Measurements from ENCODE around the gene FAM163B.

The FAM163B gene

DNA sequence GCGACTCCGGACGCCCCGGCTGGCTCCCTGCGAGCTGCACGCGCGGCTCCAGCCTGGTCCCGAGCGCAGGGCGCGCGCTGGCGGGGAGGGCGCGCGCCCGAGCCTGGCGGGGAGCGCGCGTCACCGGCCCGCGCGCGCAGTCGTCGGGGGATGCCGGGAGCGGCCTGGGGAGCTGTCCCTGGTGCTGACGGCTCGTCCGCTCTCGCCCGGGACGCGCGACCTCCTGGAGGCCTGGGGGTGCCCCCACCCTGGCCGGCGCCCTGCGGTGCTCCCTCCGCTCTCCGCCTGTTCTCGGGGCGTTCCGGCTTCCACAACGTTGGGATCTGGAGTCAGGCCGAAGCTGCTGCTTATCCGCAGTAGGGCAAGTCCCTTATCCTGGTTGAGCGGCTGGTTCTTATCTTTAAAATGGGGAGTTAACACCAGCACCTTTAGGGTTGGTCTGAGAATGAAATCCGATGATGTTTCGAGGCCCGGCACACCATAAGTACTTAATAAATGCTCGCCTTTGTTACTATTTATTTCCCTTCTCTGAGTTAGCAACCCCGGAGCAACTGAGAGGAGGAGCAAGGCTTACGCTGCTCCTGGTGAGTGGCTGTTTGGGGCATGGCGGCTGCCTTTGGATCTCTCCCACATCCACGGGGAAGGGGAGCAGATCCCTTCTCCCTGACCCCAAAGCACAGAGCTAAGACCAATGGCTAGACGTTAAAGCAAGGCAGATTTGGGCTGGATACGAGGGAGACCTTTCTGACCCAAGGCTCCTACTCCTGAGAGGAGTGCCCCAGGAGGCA lies at the start of gene FAM163B:
Gene FAM163B, minus strand, starts transcription at position 79 of the 788 bp plus-strand sequence. CDS start 29,166 bp downstream, outside the sequence.
- DNase-seq: no peak

DNA sequence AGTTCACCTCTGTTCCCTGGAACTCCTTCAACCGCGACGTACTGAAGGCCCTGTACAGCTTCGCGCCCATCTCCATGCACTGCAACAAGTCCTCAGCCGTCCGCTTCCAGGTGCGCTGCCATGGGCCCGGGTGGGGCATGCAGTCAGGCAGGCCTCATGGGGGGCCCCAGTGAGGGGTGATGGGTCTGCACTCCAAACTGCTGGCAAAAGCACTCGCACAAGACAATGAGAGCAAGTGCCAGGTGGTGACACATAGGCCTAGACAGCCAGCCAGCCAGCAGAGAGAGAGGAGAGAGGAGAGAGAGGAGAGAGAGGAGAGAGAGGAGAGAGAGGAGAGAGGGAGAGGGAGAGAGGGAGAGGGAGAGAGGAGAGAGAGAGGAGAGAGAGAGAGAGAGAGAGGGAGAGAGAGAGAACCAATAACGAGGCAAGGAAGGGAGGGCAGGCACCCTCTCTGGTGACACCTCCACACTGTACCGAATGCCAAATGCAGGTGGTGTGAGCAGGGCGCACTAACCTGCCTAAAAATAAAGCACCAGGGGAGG lies 48.0 kb upstream of the FAM163B start:
- DNase-seq: peak; percentile 68

DNA sequence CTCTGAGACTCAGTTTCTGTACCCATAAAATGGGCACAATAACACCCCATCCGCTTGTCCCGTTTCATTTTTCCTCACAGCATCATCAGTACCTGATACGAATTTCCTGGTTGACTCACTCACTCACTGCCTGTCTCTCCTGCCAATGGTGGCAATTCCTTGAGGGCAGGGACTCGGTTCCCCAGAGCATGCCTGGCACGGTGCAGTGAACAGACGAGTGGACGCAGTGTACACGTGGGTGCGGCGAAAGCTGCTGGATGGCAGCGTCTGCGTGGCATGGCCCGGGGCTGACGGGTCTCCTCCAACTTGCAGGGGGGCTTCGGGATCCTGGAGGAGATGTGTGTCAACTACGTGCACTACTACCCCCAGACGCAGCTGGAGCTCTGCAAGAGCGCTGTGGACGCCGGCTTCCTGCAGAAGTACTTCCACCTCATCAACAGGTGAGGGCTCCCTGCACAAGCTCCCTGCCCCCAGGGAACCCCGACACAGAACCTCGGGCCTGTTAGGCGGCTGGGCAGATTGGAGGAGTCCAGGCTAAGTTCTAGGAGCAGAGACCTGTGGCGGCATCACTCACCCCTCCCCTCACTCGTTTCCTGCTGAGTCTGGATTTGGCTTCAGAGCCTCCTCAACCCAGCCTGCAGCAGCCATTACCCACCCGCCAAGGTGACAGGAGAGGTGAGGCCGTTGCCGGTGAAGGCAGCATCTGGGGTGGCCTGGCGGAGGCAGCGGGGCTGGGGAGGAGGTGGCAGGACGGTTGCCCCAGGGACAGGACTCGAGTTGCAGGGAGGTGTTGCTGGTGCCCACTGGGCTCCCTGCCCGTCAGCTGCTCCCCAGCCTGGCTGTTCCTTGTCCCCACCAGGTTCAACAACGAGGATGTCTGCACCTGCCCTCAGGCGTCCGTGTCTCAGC lies 47.3 kb upstream of the FAM163B start:
- DNase-seq: no peak

DNA sequence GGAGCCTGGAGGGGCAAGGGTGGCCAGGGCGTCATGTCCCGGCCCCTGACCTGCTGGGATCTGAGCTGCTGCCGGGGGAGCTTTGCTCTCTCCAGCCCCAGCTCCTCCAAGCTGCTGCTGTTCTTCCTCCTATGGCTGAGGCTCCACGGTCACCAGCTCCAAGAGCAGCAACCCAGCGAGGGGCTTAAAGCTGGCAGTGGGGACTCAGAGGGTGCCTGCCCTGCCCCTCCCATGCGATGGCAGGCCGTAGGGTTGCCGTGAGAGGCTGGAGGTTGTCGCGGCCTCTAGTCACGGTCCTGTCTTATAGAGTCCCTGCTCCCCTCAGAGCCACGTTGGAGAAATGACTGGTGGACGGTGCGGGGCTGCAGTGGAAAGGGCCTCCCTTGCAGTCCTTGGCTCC lies 46.5 kb upstream of the FAM163B start:
- DNase-seq: no peak

DNA sequence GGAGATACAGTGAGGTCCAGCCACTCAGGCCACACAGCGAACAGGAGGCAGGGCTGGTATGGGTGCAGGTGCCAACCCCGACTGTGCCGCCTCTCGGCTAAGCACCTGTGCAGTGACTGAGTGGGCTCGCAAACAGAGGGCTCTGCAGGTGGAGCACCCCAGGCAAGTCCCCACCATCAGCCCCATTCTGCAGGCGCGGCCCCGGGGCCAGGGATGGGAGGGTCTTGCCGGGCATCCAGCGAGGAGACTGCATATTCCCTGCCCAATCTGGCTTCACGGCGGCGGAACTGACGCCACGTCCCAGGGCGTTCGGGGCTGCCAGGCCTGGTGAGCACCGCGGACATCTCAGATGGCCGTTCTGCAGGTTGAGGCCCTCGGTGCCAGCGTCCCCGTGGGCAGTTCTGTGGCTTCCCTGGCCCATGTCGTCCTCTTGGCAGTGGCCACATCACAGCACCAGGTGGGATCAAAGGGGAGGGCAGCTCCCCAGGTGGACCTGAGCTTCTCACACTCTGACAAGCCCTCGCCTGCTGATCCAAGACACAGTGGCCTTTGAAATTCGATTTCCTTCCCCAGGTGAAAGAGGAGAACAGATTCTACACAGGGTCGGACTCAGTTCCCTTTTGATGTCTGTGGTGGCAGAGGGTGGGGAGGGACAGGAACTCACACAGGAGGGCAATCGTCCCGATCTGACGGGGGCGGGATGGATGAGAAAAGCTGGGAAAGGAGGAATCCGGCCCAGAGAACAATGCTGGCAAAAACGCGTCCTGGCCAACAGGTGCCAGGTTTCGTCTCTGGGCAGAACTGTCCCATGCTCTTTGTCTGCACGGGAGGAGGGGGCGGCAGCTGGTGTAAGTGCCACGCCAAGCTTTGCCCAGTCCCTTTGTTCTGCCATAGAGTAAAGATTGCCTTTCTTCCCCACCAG lies 45.8 kb upstream of the FAM163B start:
- no peak for DNase-seq

DNA sequence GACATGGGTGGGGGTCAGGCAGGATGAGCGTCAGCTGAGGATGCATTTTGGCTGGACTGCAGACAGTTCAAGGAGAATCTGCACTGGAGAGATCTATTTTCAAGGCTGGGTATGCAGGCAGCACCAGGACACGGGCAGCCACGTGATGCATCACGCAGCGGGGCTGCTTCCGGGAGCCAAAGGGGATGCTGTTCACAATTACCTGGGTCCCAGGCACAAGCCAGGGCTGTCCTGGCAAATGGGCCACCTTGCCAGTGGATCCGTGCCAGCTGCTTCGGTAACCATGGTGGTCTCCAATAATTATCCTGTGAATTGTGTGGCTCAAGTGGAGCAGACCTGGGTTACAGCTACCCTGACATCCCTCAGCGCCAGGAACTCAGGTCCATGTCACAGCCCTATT lies 44.4 kb upstream of the FAM163B start:
- no peak for DNase-seq

DNA sequence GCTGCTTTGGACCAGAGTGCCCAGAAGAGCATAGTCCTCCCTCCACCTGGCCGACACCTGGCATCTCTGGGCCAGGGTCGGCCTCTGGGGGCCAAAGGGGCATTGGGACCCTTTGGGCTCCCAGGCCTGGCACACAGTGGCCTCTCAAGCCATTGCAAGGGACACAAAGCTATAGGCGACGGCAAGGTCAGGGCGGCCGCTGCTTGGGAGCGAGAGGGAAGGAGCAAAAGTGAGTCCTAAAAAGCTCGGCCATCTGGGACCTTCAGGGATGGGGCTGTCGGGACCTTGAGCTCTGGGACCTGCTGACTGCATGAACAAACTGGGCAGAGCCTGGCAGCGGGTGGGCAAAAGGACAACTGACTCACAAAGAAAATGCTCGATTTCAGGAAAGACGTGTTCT lies 40.8 kb upstream of the FAM163B start:
- no peak for DNase-seq

DNA sequence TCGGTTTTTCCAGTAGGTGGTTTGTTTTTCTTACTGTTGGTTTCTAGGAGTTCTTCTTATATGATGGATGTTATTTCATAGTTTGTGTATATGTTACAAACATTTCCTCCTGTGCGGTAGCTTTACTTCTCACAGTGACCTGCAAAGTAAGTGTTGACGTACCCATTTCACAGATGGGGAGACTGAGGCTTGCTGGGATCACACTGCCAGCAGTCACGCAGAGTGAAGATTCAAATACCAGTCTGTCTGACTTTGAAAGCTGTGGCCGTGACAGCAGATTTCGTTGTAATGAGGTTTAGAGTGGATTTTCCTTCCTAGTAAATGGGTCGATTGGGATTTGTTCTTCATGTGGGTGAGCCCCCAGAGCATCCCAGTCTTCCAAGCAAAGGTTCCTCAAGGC lies 40.0 kb upstream of the FAM163B start:
- no peak for DNase-seq

DNA sequence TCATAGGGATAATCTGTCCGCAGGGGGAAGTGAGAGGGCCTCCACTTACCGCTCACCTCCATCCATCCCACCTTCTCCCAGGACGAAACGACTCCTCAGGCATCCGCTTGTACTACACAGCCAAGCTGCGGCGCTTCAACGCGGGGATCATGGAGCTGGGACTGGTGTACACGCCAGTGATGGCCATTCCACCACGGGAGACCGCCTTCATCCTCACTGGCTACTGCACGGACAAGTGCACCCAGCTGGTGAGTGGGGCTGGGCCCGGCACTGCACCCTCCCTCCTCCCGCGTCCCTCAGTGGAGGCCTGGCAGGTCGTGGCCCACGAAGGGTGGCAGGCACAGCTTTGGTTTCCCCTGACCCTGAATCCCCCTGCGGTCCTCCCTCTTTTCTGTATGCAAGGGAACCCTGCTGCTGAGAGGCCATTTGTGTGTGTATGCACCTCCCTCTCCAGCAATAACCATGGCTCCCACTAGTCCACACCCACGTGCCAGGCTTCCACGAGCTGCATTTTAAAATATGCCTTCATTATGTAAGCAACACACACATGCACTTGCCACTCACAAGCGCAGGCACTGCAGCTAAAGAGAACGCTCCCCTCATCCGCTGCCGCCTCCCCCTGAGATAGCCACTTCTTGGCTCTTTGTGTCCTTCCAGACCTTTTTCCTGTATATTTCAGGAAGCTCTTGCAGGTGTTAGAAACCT lies 38.7 kb upstream of the FAM163B start:
- DNase-seq: no peak

DNA sequence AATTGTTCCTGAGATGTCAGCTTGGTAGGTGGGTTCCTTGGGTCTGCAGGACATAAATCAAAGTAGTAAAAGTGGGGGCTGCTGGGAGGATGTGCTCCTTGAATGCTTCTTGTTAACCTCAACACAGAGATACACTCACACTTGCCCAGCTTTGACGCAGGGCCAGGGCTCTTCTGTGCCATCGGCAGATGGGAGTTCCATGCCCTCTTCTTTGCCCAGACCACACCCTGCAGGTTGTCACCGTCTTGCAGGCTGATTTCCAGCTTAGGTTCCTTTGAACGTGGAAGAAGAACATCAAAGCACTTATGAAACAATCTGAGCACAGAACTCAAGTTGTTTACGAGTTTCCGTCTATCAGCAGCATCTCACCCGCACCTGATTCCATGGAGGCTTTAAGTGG lies 38.0 kb upstream of the FAM163B start:
- no peak for DNase-seq

DNA sequence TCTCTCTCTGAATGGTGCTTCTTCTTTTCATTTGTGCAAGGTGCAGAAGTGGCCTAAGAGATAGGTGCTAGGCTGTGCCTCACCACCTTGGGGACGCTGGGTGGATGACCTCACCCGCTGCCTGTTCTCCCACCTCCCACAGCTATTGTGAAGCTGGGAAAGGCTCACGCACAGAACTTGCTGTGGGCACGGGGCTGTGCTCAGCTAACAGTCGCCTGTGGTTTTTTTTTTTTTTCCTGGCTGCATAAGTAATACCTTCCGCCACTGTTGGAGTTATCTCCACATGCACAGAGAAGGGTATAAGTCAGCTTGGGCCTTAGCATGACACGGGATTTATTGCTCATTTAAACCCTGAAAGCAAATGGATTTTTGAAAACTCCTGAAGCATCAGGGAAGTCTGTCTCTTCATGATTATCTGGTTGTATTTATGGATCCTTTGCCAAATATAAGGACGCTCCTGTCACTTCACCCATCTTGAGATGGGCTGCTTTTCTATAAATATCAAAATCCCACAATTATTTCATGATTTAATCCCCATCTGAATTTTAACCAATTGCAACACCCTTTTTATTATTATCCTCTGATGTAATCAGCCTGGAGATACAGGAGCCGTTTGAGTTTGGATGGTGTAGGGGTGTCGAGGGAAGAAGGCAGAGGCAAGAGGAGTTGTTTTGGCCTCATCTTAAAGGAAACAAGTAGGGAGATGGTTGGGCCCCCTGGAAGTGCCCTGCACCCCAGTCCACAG lies 36.0 kb upstream of the FAM163B start:
- DNase-seq: no peak

DNA sequence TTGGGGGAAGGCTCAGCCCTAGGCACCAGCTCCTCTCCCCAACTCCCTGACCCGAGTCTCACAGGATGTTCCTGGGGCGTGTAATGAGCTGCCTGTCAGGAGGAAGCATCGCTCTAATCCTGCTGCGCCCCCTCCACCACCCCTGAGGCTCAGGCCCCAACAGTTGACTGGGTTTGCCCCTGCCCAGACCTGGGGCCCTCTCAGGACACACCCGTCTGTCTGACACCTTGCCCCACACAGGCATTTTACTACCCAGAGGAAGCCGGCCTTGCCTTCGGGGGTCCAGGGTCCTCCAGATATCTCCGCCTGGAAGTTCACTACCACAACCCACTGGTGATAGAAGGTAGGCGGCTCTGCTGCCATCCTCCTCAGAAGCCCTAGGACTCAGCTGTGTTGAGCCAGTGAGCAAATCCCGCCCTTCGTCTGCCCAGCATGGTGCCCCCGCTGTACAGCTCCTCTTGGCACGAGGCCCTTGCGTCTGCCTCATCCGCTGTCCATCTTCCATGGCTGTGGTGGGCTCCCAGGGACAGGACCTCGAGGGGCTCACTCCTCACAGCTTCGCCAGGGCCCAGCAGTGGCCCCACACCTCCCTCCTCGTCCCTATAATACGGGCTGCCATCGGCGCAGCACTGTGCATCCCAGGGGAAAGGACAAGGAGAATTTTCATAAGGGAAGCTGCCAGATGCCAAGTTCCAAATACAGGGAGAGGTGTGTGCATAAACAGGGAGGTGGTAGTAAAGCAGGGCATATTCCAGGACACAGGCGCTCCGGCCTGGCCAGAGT lies 35.0 kb upstream of the FAM163B start:
- no peak for DNase-seq

DNA sequence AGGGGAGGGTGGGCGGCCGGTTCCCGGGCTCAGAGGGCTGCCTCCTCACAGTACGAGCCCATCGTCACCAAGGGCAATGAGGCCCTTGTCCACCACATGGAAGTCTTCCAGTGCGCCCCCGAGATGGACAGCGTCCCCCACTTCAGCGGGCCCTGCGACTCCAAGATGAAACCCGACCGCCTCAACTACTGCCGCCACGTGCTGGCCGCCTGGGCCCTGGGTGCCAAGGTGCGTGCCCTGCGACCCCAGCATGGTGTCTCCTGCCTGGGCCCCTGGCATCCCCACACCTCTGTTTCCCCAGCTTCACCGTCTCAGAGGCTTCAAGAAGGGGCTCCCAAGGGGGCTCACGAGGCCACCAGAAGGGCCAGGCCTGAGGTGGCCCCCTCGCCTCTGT lies 34.2 kb upstream of the FAM163B start:
- no peak for DNase-seq

DNA sequence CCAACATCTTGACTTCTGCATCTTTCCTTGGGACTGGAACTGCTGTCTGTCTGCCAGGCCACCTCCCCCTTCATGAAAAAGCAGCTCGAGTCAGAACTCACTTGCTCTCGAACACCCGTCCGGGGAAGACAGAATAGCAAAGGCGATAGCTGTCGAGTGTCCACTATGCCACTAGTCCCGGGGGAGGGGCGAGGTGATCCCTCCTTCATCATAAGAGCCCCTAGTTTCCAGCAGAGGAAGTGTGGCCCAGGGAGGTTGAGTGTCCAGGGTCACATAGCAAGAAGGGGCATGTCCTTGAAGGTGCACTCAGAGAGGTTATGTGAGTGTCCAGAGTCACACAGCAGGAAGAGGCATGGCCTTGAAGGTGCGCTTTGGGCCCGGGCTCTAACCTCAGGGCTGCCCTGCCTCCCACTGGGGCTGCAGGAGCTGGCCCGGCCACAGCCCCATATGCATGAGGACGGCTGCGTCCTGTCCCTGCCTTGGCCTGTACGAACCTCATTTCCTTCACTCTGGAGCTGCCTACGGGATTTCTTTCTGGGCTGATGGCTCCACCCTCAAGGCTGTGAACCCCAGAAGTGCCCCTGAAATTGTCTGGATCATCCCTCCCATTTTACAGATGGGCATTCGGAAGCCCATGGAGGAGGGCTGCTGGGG lies 33.6 kb upstream of the FAM163B start:
- DNase-seq: no peak

DNA sequence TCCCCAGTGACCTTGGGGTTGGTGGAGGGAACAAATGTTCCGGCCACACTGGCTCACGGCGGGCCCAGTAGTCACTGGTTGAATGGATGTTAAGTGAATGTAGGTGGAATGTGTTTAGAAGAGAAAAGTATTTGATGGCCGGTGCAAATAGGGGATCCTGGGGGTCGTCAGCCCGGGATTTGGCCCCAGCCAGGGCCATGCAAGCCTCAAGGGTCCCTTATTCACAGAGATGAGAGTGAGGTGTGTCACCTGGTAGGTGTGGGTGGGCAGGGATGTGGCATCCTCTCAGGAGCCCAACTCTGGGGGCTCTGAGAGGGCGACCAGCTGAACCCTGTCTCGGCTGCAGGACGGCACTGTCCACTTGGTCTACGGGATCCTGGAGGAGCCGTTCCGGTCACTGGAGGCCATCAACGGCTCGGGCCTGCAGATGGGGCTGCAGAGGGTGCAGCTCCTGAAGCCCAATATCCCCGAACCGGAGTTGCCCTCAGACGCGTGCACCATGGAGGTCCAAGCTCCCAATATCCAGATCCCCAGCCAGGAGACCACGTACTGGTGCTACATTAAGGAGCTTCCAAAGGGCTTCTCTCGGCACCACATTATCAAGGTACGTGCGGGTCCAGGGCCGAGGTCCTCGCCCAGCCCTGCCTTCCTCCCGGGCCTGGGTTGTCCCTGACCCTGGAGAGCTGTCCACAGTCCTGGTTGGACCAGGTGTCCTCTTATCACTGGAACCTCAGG lies 32.8 kb upstream of the FAM163B start:
- no peak for DNase-seq

DNA sequence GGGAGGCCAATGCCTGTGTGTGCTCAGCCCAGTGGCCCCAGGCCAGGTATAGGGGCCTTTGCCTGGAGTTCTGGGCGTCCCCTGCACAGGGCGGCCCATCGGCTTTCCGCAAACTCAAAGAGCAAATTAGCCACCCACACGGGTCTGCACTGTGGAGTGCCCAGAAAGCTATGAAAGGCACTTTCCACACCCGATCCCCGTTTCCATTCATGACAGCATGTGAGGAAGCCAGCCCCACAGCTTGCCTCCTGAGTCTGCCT lies 32.1 kb upstream of the FAM163B start:
- DNase-seq: peak; percentile 56

DNA sequence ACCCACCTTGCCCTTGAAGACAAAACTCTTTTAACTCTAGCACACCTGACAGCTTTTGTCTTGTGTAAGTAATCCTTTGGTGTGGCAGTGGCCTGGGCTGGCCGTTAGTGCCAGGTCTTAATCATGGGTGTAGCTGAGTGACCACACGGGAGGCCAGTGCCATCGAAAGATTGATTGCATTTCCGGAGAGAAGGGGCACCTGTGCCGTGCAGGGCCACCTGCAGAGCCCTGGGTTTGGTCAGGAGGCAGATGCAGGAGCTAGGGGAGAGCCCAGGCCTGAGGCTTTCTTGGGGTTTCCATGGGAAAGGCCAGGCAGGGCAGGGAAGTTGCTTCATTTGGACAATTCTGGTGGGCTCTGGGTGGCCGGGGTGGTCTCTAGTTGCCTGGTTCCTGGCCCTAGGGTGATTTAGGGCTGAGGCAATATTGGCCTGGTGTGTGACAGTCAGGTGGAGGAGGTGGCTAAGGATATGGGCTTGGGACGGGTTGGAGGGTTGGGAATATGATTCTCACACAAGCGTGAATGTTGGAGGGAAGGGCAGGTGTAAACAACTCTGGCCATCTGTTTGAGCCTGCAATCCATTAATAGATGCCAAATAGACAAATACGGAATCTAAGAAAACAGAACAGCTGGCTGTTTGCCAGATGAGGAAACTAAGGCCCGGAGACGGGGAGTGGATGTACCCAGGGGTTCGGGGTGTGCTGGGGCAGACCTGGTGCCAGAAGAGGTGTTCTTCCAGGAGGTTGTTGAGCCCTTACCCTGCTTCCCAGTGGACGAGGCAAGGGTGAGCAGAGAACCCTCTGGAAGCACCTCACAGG lies 31.6 kb upstream of the FAM163B start:
- DNase-seq: peak; percentile 92

DNA sequence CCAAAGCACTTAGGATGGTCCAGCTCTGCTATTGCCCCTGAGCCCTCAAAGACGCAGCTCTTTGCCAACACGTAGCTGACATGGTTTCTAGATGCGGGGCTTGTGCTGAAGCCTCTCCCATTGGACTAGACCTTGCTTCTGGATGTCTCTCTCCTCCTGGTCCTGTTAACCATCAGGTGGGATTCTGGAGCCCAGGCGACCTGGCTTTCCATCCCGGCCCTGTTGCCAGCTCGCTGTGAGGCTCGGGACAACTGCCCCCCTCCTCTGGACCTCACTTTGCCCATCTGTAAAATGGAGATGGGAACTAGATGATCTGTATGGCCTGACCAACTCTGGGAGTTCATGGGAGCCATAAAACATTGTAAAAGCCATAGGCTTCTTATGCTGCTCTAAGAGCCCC lies 31.0 kb upstream of the FAM163B start:
- DNase-seq: no peak

DNA sequence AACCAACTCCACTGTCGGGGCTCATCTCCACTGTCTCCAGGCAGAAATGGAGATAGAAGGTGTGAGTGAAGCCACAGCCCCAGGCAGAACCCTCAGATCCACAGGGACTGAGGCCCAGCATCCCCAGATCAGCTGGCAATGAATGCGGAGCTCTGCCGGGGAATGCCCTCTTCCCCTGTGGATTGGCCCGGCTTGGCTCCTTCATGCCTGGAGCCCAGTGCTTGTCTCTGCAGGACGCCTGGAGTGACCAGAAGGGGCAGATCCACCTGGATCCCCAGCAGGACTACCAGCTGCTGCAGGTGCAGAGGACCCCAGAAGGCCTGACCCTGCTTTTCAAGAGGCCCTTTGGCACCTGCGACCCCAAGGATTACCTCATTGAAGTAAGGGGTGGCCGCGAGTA lies 30.4 kb upstream of the FAM163B start:
- DNase-seq: no peak

Measured in NCI-H1694 (cell line).